ENCODE data around the gene MRI1. TPM values are rescaled to one million over a fixed set of nuclear protein-coding genes. Genes with fewer than 3 reads are reported as not detected.

MRI1 gene
- total RNA-seq, 1 experiment from 2014 or later, result 19.6 TPM

GRCh38 chr19:13738073-13738472 is 26.2 kb upstream of the MRI1 start:
- Histone ChIP-seq H2AFZ (ENCODE audit: low read depth, low read length, poor library complexity, severe bottlenecking) (no peak overlapping the region), H3K79me2 (ENCODE audit: insufficient read depth, low read length) (no peaks in the 10 kb centered on the region), H3K27me3 (ENCODE audit: insufficient read depth, low read length) (no peaks in the 10 kb centered on the region), H4K20me1 (ENCODE audit: insufficient read depth) (no peaks in the 10 kb centered on the region), H3K9me2 (ENCODE audit: insufficient read depth) (no peaks in the 10 kb centered on the region), H3K36me3 (ENCODE audit: control insufficient read depth in 1 of 2, insufficient read depth in 2 of 2, low read length in 2 of 2) (peaks cover 0 to 9% of the 10 kb centered on the region in 2 experiments; a peak in 2 of 4 replicates), H3K4me1 (ENCODE audit: control insufficient read depth in 1 of 2, insufficient read depth in 2 of 2, low read length in 2 of 2) (peaks cover 0 to 7% of the 10 kb centered on the region in 2 experiments; a peak in 2 of 4 replicates), H3K27ac (ENCODE audit: low read depth, low read length) (no peak overlapping the region), H3K9ac (ENCODE audit: low read length) (no peak overlapping the region), H3K9me3 (ENCODE audit: control insufficient read depth in 1 of 2, insufficient read depth in 1 of 2, low read depth in 1 of 2, low read length in 2 of 2) (no peaks in the 10 kb centered on the region), H3K4me2 (ENCODE audit: low read length) (no peak overlapping the region), H3K4me3 (replicated peaks in 1 of 2; ENCODE audit: low read depth in 1 of 2, low read length in 2 of 2) (no peak overlapping the region)
- no TSS peak for BruUV-seq (replicated peaks)
- DNase-seq (ENCODE audit: low read depth, low spot score) (no peak), ATAC-seq (no peak)
- intact Hi-C loops (cut with micrococcal nuclease), result no loop called here
- CTCF ChIA-PET, result no interaction called here
- RAD21 ChIA-PET (ENCODE audit: low non-redundant PET in 1 of 2, low total read pairs in 2 of 2, uncharacterized antibody in 2 of 2, unreplicated experiment in 2 of 2), result no interaction called here
- POLR2A ChIA-PET, result no interaction called here
- TF ChIP-seq SP1 (IDR thresholded peaks at IDR 0.05; ENCODE audit: low read depth), result no peak
- no peak for TF ChIP-seq POLR2A (IDR thresholded peaks at IDR 0.05; ENCODE audit: borderline replicate concordance, extremely low read depth, insufficient read depth, insufficient read length)
- no peak for TF ChIP-seq RAD21 (IDR thresholded peaks at IDR 0.05; ENCODE audit: low read depth)
- TF ChIP-seq FOSL1 (IDR thresholded peaks at IDR 0.05; ENCODE audit: low read depth), result no peak
- TF ChIP-seq ZBTB33 (IDR thresholded peaks at IDR 0.05; ENCODE audit: extremely low read depth, insufficient replicate concordance, low read length), result no peak
- TF ChIP-seq, protein P1, sequence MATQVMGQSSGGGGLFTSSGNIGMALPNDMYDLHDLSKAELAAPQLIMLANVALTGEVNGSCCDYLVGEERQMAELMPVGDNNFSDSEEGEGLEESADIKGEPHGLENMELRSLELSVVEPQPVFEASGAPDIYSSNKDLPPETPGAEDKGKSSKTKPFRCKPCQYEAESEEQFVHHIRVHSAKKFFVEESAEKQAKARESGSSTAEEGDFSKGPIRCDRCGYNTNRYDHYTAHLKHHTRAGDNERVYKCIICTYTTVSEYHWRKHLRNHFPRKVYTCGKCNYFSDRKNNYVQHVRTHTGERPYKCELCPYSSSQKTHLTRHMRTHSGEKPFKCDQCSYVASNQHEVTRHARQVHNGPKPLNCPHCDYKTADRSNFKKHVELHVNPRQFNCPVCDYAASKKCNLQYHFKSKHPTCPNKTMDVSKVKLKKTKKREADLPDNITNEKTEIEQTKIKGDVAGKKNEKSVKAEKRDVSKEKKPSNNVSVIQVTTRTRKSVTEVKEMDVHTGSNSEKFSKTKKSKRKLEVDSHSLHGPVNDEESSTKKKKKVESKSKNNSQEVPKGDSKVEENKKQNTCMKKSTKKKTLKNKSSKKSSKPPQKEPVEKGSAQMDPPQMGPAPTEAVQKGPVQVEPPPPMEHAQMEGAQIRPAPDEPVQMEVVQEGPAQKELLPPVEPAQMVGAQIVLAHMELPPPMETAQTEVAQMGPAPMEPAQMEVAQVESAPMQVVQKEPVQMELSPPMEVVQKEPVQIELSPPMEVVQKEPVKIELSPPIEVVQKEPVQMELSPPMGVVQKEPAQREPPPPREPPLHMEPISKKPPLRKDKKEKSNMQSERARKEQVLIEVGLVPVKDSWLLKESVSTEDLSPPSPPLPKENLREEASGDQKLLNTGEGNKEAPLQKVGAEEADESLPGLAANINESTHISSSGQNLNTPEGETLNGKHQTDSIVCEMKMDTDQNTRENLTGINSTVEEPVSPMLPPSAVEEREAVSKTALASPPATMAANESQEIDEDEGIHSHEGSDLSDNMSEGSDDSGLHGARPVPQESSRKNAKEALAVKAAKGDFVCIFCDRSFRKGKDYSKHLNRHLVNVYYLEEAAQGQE (IDR thresholded peaks at IDR 0.05; ENCODE audit: low read depth), result no peak
- TF ChIP-seq CEBPB (IDR thresholded peaks at IDR 0.05; ENCODE audit: low read depth), result no peak
- no peak for TF ChIP-seq JUND (IDR thresholded peaks at IDR 0.05)
- TF ChIP-seq YY1 (IDR thresholded peaks at IDR 0.05; ENCODE audit: extremely low read depth, insufficient replicate concordance, low read depth, low read length), result no peak
- TF ChIP-seq EGR1 (IDR thresholded peaks at IDR 0.05; ENCODE audit: low read depth), result no peak
- no peak for TF ChIP-seq POLR2AphosphoS5 (IDR thresholded peaks at IDR 0.05; ENCODE audit: low read depth, low read length)
- no peak for TF ChIP-seq CTCF (IDR thresholded peaks at IDR 0.05 in 2 of 3, conservative IDR thresholded peaks at IDR 0.05 in 1 of 3; ENCODE audit: borderline replicate concordance in 1 of 3, insufficient read depth in 1 of 3, low read depth in 2 of 3, low read length in 2 of 3)
- no peak for TF ChIP-seq ELF1 (IDR thresholded peaks at IDR 0.05; ENCODE audit: borderline replicate concordance, low read depth)
- no peak for TF ChIP-seq ZFX (IDR thresholded peaks at IDR 0.05)
- TF ChIP-seq, protein P2, sequence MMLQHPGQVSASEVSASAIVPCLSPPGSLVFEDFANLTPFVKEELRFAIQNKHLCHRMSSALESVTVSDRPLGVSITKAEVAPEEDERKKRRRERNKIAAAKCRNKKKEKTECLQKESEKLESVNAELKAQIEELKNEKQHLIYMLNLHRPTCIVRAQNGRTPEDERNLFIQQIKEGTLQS (IDR thresholded peaks at IDR 0.05), result no peak
- no peak for TF ChIP-seq CBX3 (IDR thresholded peaks at IDR 0.05; ENCODE audit: low read depth)
- no peak for TF ChIP-seq SRF (IDR thresholded peaks at IDR 0.05; ENCODE audit: low read depth)
- no peak for TF ChIP-seq SIN3A (IDR thresholded peaks at IDR 0.05; ENCODE audit: low read depth)
- no peak for TF ChIP-seq EZH2 (IDR thresholded peaks at IDR 0.05)
